GM19238 (cell line): ENCODE data around the gene EPHX1.
"Not testable (repeated sequence)": the region's sequence is repeated elsewhere in the genome, so short reads cannot be mapped to it uniquely, and the experiment has no call there.

Experiments used
- DNase-seq: peaks from one replicate; pipeline ENCODE4 v3.0.0; 2011; ENCODE audit warnings: low spot score; ENCODE audit not compliant: insufficient read length

The EPHX1 gene

DNA sequence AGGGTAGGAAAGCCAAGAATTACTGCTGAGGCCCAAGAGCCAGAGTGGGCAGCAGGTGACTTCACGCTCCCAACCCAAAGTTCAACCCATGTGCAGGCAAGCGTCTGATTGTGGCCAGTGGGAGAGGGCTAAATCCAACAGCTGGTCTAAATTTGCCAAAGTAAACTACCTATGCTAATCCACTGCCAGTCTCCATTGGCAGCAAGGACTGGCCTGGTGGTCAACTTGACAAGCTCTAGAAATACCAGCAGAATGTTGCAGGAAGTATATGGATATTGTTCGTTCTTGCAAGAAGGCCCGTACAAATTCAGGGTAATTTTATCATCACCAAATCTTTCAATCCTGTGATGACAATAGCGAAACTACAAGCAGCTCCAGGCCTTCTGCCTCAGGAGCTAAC lies 70.7 kb downstream of the EPHX1 start:
- DNase-seq: no peak

DNA sequence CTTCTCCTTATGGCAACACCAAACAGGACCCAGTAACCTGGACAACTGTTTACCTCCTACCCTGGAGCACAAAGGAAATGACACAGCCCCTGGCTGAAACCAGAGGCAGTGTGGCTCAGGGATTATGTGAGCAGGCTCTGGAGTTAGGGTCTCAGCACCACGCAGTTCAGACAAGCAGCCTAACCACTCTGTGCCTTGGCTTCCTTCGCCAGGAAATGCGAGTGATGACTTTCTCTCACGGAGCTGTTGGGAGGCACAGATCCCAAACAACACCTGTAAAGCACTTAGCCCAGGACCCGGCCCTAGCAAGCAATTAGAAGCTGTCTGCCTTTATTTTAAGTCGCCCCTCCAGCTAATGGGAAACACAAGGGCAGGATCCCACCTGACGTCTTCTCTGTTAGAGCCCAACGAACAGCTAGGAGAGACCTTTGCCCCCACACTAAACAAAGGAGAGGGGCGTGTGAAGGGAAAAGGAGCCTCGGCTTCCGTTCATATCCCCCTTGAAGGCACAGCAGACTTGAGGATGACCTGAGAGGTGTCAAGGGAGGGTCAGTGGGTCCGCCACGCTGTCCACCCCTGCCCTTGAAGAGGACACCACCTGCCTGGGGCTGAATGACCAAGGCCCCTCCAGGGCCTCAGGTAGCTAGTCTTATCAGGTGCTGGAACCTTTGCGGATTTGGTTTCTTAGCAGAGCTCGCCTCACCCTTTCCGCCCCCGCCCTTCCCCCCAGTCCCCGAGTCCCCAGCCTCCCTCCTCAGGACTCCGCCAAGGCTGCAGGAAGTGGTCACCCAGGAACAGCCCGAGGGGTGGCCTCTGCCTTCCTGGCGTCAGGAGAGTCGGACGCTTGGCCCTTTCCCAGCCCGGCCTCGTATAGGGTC lies 71.4 kb downstream of the EPHX1 start:
- DNase-seq: peak; percentile 71

DNA sequence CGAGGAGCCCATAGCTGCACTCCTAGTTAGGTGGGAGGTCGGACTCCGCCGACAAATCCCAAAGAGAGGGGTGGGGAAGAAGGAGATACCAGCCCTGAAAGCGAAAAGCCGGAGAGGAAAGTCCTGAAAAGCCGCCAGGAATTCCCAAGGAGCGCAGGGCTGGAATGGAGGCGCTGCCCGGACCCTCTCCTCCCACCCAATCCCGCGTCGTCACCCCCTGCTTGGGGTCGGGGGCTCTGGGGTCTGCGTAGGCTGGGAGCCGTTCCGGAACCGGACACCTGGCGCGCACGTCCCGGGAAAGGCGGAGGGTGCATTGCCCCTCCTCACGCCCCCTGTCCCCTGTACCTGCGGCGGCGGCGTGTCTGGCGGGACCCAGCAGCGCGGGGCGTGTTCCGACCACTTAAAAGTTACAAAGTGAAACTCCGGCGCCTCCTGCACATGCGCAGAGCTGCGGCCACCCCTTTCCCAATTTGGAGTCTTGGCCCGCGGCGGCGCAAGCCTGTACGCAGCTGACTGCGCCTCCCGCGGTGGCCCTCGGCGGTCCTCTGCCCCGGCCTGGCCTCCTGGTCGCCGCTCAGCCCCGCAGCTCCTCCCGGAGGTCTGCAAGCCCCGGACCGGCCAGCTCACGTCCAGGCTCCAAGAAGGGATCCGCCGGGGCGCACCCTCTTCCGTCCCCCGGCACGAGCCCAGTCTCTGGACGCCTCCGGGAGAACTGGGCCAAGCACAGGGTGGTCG lies 72.2 kb downstream of the EPHX1 start, which contains the start of gene TMEM63A:
Gene TMEM63A, minus strand, starts transcription at position 422 of the 735 bp plus-strand sequence. CDS start 4,800 bp downstream, outside the sequence.
- DNase-seq: peak; percentile 94

DNA sequence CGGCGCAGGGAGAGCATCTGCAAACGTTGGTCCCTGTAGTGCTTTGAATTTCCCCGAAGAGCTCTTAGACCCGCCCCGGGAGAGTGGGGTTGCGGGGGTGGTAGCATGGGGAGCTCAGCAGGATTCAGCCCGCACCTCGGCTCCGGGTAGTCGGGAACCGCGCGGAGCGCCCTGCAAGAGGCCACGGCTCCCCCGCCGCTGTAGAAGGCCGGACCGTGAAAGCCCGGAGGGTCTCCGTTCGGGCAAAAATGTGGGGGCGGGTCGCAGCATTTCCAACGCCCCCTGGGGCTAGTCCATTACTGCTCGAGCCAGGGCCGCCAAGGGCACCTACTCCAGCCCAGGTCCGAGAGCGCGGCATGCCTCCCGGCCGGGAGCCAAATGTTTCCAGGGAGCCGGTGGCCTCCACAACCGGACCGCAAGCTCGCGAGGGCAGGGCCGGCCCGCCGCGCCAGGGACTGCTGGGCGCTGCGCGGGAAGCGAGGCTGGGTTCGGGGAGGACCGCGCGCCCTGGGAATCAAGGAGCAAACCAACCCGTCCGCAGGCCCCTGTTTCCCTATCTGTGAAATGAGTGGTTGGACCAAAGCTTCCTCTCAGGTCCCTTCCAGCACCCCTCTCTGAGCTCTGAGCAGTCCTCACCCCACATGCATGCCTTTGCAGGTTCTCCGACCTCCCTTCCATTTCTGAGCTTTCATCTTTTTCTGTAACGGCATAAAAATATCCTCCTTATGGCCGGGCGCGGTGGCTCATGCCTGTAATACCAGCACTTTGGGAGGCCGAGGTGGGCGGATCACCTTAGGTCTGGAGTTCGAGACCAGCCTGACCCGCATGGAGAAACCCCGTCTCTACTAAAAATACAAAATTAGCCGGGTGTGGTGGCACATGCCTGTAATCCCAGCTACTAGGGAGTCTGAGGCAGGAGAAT lies 73.0 kb downstream of the EPHX1 start:
- no peak for DNase-seq

DNA sequence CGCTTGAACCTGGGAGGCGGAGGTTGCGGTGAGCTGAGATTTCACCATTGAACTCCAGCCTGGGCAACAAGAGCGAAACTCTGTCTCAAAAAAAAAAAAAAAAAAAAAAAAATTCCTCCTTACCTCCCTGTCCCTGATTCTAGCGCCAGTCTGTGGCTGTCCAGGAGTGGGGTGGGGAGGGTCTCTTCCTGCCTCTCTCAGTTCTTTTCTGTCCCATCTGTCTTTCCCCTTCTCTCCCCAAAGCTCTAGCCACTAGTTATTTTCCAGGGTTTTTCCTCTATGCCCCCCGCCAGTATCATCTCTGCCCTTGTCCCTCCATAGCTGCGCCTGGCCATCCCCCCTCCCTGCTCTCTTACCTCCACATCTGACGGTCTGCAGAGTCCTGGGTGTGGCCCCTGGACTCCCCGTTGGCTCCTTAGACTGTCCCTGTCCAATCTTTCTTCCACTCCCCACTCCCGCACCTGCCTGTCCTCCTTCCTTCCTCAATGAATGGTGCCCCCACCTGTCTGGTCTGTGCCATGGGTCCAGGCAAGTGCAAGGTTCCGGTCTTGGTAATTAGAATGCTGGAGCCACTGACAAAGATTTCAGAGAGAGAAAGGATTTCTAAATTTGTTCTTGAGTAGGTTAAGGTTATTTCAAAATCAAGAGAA lies 73.8 kb downstream of the EPHX1 start:
- no peak for DNase-seq

DNA sequence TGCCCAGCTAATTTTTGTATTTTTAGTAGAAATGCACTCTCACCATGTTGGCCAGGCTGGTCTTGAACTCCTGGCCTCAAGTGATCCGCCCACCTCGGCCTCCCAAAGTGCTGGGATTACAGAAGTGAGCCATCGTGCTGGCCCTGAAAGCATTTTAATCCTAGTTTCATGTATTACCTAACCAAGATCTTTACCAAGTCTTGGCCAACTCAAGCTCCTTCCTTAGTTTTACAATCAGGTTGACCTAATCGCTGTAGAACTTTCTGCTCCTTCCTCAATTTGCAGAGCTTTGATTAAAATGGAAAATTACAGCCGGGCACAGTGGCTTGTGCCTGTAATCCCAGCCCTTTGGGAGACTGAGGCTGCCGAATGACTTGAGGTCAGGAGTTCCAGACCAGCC lies 75.4 kb downstream of the EPHX1 start:
- no peak for DNase-seq

DNA sequence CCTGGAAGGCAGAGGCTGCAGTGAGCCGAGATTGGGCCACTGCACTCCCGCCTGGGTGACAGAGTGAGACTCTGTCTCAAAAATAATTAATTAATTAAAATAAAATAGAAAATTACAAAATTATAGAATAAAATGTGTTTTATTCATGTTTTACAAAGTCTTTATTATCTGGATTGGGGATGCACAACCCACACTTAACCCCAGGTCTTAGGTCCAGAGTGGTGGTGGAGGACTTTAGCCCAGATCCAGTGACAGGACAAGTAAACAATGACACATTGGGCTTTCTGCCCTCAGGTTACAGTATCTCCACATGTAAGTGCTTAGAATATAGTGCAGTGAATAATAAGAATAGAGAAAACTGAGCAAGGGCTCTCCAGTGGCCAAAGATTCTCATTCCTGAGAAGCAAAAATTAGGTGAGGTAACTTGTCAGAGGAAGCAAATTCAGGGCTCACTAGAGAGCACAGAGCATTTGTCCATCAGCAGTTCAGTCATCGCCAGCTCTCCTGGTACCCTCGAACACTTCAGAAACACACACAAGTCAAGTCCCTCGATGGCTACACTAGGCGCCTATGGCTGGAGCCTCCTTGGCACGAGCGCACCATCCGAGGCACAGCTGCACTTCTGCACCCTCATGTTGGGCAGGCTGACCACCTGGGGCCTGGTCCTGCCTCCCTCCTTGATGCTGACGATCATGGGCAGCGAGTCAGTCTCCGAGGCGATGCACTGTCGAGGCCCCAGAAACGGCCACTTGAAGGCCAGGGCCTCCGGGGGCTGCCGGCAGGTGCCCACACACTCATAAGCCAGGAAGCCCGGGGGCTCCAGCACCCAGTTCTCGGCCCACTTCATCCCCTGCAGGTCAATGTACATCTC lies 76.5 kb downstream of the EPHX1 start:
- DNase-seq: no peak

DNA sequence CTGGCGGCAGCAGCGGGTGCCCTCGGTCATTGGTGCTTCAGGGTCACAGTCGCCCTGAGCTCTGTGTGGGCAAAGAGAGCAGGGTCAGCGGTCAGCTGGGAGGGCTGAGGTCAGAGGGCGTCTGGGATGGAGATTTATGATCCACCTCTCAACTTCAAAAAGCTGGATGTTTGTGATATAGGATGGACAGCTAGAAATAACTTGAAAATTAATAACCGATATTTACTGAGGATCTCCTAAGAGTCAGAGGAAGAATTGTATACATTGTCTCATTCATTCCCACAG lies 77.0 kb downstream of the EPHX1 start:
- no peak for DNase-seq

DNA sequence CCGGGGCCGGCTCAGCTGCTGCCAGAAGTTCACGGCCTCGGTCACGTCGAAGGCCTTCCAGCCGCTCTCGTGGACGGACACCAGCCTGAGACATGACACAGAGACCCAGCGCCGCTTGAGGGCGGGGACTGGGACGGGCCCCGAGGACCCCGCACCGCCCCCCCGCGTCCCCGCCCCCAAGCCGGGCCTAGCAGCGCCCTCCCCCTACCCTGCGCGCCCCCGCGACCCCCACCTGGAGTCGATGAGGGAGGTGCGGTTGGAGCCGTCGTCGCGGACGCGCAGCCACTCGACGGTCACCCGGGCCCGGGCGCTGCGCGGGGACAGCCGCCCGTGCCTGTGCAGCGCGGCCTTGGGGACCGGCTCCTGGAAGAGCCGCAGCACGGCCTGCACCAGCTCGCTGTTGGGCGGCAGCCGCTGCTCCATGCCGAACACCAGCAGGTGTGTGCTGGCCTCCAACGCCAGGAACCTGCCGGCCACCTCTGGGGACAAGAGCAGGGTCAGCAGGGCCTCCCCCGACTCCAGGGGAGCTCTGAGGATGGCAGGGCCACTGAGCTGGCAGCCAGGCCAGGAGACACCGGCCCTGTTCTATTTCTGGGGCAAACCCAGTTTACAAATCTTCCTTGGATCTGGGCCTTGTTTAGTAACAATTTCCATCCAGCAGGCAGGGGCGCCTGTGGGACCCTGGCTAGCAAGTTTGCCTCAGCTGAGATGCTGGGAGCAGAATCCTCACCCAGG lies 77.8 kb downstream of the EPHX1 start:
- DNase-seq: not testable (repeated sequence)

DNA sequence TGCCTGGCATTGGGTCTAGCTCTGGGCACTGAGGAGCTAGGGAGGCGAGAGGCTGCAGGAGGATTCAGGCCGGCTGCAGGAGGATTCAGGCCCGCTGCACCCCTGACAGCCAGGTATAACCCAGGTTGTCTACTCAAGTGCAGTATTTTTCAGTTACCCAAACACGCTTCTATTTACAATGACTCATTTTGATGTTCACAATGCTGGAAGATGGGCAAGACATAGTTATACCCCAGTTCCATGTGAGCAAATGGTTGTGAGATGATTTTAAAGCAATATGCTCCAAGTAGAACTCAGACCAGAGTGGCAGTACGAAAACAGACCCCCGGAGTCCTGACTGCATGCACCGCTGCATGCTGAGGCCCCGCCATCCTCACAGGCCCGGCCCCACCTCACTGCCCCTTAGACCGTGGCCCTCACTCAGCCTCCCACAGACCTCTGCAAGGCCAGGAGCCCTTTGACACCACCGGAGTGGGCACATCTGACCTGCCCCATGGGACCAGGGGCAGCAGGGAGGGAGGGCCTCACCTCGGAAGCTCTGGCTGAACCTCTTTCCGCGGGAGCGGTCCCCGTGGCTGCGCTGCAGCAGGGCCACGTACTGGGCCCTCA lies 78.5 kb downstream of the EPHX1 start:
- DNase-seq: no peak

DNA sequence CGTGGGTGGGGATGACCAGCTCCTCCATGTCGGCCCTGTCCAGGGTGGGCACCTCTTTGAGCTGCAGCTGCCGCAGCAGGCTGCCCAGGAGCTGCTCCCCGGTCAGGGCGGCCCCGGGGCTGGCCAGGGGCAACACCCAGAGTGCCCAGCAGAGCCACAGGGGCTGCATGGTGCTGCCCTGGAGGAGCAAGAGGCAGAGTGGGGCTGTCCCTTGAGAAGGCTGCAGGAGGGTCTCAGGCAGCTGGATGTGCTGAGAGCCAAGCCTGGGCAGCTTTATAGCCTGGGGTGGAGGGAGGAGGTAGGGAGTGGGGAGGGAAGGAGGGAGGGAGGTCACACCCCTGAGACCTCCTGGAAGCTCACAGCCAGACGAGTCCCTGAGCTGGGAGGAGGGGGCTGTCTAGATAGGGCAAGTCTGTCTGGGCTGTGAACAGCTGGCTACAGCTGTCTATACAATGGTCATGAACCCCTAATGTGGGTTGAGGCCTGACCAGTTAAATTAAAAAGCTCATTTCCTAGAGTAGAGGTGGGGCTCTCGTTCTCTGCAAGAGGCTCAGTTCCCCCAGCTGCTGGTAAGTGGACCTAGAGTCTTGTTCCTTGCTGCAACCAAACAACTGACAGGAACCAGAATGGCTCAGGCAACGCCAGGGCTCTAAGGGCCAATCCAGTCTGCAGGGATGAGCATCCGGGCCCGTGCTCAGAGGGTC lies 79.1 kb downstream of the EPHX1 start, which contains the start of gene LEFTY1:
Gene LEFTY1, minus strand, starts transcription at position 249 of the 704 bp plus-strand sequence. Its CDS starts 80 bp downstream, at position 169.
- DNase-seq: no peak

DNA sequence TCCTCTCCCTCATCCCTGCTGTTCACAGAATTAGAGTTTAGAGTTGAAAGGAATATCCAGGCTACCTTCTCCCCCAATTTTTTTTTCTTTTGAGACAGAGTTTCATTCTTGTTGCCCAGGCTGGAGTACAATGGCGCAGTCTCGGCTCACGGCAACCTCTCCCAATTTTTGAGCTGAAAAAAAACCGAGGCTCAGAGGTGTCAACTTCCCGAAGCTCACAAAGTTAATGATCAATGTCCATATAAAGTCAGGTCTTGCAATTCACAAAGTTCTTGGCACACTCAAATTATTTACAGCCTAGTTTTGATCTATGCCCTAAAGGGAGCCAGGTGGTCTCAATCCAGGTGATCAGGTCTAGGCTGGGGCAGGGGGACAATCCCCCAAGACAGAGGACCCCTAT lies 79.8 kb downstream of the EPHX1 start:
- DNase-seq: no peak

DNA sequence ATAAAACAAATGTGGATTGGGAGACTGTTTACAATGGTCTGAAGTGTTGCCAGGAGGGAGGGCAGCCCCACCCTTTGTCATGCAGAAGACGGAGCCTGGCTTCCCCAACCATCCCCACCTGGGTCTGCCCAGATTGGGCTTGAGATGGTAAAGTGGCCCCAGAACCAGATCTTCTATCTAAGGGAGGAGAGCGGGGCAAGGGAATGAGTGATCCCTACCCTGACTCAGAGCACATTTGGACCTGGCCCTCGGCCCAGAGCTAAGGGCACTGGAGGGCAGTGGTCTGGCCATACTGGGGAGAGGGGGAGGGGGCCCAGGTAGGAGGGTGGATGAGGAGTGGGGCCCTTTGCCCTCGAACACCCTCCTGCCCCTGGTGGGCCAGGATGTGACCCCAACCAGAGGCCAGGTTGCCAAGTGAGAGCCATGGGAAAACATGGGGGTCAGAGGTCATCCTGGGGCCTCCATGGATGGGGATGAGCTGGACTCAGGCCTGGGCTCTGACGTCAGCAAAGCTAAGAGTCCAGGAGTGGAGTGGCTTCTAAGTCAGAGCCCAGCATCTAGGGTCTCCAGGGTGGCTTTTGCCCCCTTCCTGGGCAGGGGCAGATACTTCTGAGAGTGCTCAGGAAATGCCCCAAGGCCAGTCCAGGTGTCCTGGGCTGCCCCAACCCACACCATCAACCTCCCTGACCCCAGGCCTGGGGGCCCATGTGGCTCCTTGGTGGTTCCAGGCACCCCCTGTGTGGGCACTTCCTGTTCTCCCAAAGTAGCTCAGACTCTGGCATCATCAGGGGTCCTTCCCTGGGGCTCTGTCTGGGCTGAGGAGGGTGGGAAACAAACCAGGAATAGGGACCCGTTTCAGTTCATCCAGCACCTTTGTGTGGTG lies 80.7 kb downstream of the EPHX1 start:
- DNase-seq: no peak

DNA sequence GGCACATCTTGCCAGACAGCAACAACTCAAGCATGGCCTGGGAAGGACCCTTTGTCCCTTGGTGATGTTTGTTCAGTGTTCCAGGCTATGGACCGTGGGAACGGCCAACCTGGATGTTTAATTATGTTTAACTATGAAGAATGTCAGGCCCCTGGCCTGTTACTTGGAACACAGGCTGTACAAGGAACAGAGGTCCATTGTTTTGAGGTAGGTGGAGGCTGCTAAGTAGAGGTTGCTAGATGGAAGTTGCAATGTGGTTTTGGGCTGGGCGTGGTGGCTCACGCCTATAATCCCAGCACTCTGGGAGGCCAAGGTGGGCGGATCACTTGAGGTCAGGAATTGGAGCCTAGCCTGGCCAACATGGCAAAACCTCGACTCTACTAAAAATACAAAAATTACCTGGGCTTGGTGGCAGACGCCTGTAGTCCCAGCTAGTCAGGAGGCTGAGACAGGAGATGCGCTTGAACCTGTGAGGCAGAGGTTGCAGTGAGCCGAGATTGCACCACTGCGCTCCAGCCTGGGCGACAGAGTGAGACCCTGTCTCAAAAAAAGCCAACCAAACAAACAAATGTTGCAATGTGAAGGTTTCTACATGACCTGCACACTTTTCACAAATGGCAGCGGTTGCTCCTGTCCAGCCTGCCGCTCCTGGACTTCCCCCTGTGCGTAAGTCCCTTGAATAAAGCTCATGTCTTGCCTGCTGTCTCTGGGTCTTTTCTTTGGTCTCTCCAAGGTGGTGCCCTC lies 81.5 kb downstream of the EPHX1 start:
- DNase-seq: no peak

DNA sequence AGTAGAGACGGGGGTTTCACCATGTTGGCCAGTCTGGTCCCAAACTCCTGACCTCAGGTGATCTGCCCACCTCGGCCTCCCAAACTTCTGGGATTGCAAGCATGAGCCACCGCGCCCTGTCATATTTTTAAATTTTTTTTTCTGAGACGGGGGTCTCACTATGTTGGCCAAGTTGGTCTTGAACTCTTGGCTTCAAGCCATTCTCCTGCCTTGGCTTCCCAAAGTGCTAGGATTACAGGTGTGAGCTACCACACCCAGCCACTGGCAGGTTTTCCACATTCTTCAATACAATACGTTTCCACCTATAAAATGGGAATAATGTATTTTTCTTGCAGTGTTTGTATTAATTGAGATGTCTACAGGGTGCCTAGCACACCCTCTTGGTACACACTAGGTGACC lies 82.4 kb downstream of the EPHX1 start:
- DNase-seq: no peak
